Mesendoderm (in vitro differentiated cells): ENCODE data around the gene TFE3.

Source experiments
- DNase-seq: peaks from one replicate; pipeline ENCODE4 v3.0.0; 2013
- H2AK5ac ChIP-seq: 2 replicates; pipeline ENCODE4 v1.6.1; 2013; ENCODE audit warnings: low read length, inconsistent platforms
- H2BK120ac ChIP-seq: 2 replicates; pipeline ENCODE4 v1.6.1; 2013; ENCODE audit warnings: low read depth, mild to moderate bottlenecking, low read length, moderate library complexity, mixed read lengths
- H2BK15ac ChIP-seq: replicated peaks from 2 replicates; pipeline ENCODE4 v1.6.1; 2013; ENCODE audit warnings: low read depth, mild to moderate bottlenecking, moderate library complexity
- H2BK5ac ChIP-seq: 2 replicates; pipeline ENCODE4 v1.6.1; 2013; ENCODE audit warnings: low read length, inconsistent platforms
- H3K18ac ChIP-seq: 2 replicates; pipeline ENCODE4 v1.6.1; 2013; ENCODE audit warnings: mild to moderate bottlenecking, low read length, mixed read lengths
- H3K23ac ChIP-seq: one replicate; pipeline ENCODE4 v1.6.1; 2013; ENCODE audit warnings: low read length
- H3K27ac ChIP-seq: 2 replicates; pipeline ENCODE4 v1.5.1; 2013; ENCODE audit warnings: low read depth, mild to moderate bottlenecking, inconsistent platforms, low read length, moderate library complexity
- H3K27me3 ChIP-seq: 2 replicates; pipeline ENCODE4 v1.6.1; 2013; ENCODE audit warnings: low read length, control low read depth, mild to moderate bottlenecking, inconsistent platforms; ENCODE audit not compliant: insufficient read depth, poor library complexity
- H3K36me3 ChIP-seq: 2 replicates; pipeline ENCODE4 v1.6.1; 2013; ENCODE audit warnings: low read length, inconsistent platforms; ENCODE audit not compliant: control insufficient read depth, insufficient read depth
- H3K4ac ChIP-seq: one replicate; pipeline ENCODE4 v1.6.1; 2013; ENCODE audit warnings: low read depth, mild to moderate bottlenecking, low read length, moderate library complexity
- H3K4me1 ChIP-seq: 2 replicates; pipeline ENCODE4 v1.6.1; 2013; ENCODE audit warnings: low read depth, low read length, inconsistent platforms; ENCODE audit not compliant: control insufficient read depth
- H3K4me2 ChIP-seq: 2 replicates; pipeline ENCODE4 v1.6.1; 2013; ENCODE audit warnings: low read length
- H3K4me3 ChIP-seq: 2 replicates; pipeline ENCODE4 v1.5.1; 2013; ENCODE audit warnings: mild to moderate bottlenecking, low read length
- H3K56ac ChIP-seq: one replicate; pipeline ENCODE4 v1.6.1; 2013; ENCODE audit warnings: low read length
- H3K79me1 ChIP-seq: 2 replicates; pipeline ENCODE4 v1.6.1; 2013; ENCODE audit warnings: low read length, inconsistent platforms
- H3K79me2 ChIP-seq: 2 replicates; pipeline ENCODE4 v1.6.1; 2013; ENCODE audit warnings: mild to moderate bottlenecking, low read length; ENCODE audit not compliant: control insufficient read depth, insufficient read depth
- H3K9ac ChIP-seq: 2 replicates; pipeline ENCODE4 v1.6.1; 2013; ENCODE audit warnings: low read length, inconsistent platforms
- H4K5ac ChIP-seq: one replicate; pipeline ENCODE4 v1.6.1; 2013; ENCODE audit warnings: low read length
- H4K8ac ChIP-seq: one replicate; pipeline ENCODE4 v1.6.1; 2013; ENCODE audit warnings: low read depth, mild to moderate bottlenecking, control low read depth, low read length, moderate library complexity
- WGBS: extraction: QIAGEN DNeasy Blood & Tissue Kit; methylation state at CpG from one replicate; pipeline ENCODE4 v1.1.7; 2013; ENCODE audit warnings: low lambda C conversion rate, missing lambda C conversion rate; ENCODE audit not compliant: insufficient coverage; ENCODE audit errors: extremely low coverage; 5-methylcytosine and 5-hydroxymethylcytosine counted together

TFE3 gene

DNA sequence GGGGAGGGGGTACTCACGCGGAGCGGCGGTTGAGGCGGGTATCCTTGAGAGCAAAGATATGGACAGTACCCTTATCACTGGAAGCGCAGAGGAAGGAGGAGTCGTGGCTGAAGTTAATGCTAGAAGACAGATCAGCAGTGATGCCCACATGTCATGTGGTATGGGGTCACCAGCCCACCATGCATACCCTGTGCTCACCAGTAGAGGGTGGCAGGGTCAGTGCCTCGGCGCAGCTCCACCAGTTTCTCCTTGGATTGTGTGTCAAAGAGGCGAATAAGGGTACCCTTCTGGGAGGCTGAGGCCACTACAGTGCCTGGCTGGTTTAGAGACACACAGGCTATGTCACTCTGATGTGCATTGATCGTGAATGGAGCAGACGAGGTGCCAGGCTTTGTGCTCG lies 32.2 kb upstream of the TFE3 start:
- no peak overlapping the region for H2BK5ac ChIP-seq
- peak; percentile 25 for DNase-seq

DNA sequence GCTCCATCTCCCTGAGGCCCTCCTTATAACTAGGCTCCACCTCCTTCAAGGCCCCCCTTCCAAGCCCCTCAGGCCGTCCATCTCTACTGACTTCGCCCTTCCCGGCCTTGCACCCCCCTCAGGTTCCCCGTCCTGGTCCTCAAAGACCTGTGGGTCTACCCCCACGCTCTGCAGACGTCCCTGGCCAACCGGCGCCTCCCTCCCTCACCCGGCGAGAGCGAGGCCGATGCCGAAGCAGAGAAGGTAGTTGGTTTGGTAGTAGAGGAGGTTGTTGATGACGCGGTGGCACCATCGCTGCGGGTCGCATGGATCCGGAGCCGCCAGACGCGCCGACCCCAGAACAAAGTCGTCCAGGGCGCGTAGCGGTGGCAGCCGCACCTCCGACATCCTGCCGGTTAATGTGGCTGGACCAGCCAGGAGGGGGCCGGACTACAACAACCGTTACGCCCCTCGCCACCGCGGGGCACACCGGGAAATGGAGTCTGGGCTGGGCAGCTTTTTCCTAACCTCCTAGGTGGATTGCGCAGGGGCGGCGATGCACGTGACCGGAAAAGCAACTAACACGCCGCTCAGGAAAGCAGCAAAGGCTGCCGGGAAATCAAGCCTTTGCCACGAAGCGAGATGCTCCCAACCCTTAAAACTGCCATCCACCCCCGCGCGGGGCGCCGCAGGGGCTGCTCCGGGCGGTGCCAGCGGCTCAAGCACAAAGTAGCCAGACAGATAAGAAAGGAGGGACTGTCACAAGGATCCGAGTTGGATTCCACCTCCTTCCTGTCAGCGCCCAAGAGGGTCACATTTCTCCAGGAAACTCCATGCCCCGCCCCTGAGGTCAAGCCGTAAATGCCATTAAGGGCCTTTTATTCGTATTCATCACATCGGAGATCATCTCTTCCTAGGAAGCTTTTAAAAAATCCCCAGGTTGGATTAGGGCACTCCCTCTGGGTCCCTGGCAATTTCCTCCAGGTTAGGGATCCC lies 30.7 kb upstream of the TFE3 start, which contains the start of gene PRAF2:
Gene PRAF2 (minus strand): TSS at position 402 of the 975 bp plus-strand sequence. CDS start 15 bp downstream, at position 387.
- Histone ChIP-seq H3K4me1 (no peaks in the 10 kb centered on the region), H4K8ac (no peak within 1 kb of the TSS), H3K4me2 (peak within 1 kb of the TSS; percentile 35), H3K79me2 (no peaks in the 10 kb centered on the region), H3K9ac (peak within 1 kb of the TSS; percentile 75), H2BK5ac (no peak within 1 kb of the TSS), H2BK120ac (no peak within 1 kb of the TSS), H3K23ac (no peak within 1 kb of the TSS), H4K5ac (no peak within 1 kb of the TSS), H3K27ac (no peak within 1 kb of the TSS), H3K18ac (peak within 1 kb of the TSS; percentile 69), H3K56ac (peak within 1 kb of the TSS; percentile 83), H3K36me3 (no peaks in the 10 kb centered on the region), H3K79me1 (no peaks in the 10 kb centered on the region), H2AK5ac (no peak within 1 kb of the TSS), H3K27me3 (no peaks in the 10 kb centered on the region), H3K4ac (no peak within 1 kb of the TSS), H2BK15ac (no peak within 1 kb of the TSS), H3K4me3 (peak within 1 kb of the TSS; percentile 47)
- DNase-seq: peak; percentile 95
- no CpG with 5 or more reads among the region's 61 CpGs for WGBS

More for the DNA sequence above, 32.2 kb upstream of the TFE3 start:
- Histone ChIP-seq H4K5ac (no peak overlapping the region), H4K8ac (no peak overlapping the region), H3K4ac (no peak overlapping the region), H3K79me1 (no peaks in the 10 kb centered on the region), H3K27me3 (no peaks in the 10 kb centered on the region), H3K23ac (no peak overlapping the region), H3K36me3 (no peaks in the 10 kb centered on the region), H3K27ac (no peak overlapping the region), H3K9ac (no peak overlapping the region), H3K4me1 (no peaks in the 10 kb centered on the region), H2AK5ac (no peak overlapping the region), H3K79me2 (no peaks in the 10 kb centered on the region), H3K4me2 (no peak overlapping the region), H3K18ac (no peak overlapping the region), H3K4me3 (no peak overlapping the region), H3K56ac (no peak overlapping the region), H2BK120ac (no peak overlapping the region), H2BK15ac (no peak overlapping the region)
- no CpG with 5 or more reads among the region's 13 CpGs for WGBS

DNA sequence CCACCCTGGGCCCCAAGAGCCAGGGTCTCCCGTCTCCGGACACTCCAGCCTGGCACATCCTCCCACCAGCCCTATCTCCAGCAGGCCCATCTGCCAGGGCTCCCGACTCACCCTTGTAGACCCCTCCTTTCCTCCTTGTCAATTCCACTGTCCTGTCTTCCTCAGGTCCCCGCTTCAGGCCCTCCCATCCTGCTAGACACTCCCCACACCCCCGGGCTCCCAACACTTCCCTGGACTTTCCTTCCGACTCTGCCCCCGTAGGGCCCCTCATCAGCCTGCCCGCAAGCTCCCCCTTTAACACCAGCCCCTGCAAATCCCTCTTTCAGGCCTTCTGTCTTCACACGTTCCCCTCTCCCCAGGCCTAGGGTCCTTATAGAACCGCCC lies 29.5 kb upstream of the TFE3 start:
- no peak overlapping the region for H2BK15ac ChIP-seq
- no peak overlapping the region for H3K27ac ChIP-seq
- no peaks in the 10 kb centered on the region for H3K79me1 ChIP-seq
- H3K56ac ChIP-seq: peak overlapping the region; percentile 7
- H2BK120ac ChIP-seq: no peak overlapping the region
- no CpG with 5 or more reads among the region's 10 CpGs for WGBS
- H3K4me1 ChIP-seq: no peaks in the 10 kb centered on the region
- H3K23ac ChIP-seq: no peak overlapping the region
- H4K8ac ChIP-seq: no peak overlapping the region
- H3K4ac ChIP-seq: no peak overlapping the region
- no peaks in the 10 kb centered on the region for H3K36me3 ChIP-seq
- no peak overlapping the region for H3K18ac ChIP-seq
- H3K4me3 ChIP-seq: no peak overlapping the region
- H4K5ac ChIP-seq: no peak overlapping the region
- no peaks in the 10 kb centered on the region for H3K79me2 ChIP-seq
- no peaks in the 10 kb centered on the region for H3K27me3 ChIP-seq
- DNase-seq: no peak
- H3K9ac ChIP-seq: no peak overlapping the region
- no peak overlapping the region for H2AK5ac ChIP-seq
- H2BK5ac ChIP-seq: no peak overlapping the region
- peak overlapping the region; percentile 18 for H3K4me2 ChIP-seq

DNA sequence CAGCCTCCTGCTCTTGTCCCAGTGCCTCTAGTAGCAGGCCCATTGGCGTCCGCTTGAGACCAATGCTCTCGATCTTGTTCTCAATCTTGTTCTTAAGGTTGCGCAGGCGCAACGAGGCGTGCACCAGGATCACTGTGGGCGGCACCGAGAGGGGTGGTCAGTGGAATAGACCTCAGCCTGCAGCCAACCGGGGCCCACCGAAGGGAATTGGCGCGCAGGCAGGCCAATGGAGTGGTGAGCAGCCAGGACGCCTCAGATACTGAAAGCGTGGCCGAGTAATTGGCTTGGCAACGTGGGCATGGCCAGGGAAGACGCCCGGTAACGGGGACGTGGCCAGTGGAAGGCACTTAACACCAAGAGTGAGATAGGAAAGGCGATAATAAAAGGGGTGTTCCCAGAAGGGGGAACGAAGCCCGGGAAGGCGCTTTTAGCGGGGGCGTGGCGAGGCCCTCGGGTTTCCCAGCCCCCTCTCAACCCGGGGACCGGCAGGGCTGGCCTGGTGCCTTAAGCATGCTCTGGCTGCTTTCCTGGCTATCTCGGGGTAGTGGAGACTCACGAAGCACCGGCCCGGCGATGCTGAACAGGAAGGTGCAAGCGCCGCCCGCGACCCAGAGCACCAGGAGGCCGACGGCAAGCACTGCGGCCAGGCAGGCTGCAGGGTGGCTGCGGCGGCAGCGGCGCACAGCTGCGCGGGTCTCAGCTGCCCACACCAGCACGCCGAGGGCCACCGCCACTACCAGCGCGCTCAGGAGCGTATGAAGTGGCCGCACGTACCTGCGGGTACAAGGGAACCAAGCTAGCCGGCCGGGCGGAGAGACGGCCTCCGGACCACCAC lies 28.9 kb upstream of the TFE3 start:
- no peak overlapping the region for H4K5ac ChIP-seq
- peak; percentile 48 for DNase-seq
- H2BK5ac ChIP-seq: no peak overlapping the region
- H3K9ac ChIP-seq: no peak overlapping the region
- peak overlapping the region; percentile 25 for H3K56ac ChIP-seq
- H3K79me1 ChIP-seq: no peaks in the 10 kb centered on the region
- H2BK15ac ChIP-seq: no peak overlapping the region
- no peaks in the 10 kb centered on the region for H3K36me3 ChIP-seq
- no peak overlapping the region for H4K8ac ChIP-seq
- H3K4me2 ChIP-seq: no peak overlapping the region
- H3K4me3 ChIP-seq: no peak overlapping the region
- no peaks in the 10 kb centered on the region for H3K79me2 ChIP-seq
- no peak overlapping the region for H2AK5ac ChIP-seq
- no peak overlapping the region for H3K23ac ChIP-seq
- no peaks in the 10 kb centered on the region for H3K4me1 ChIP-seq
- H3K27me3 ChIP-seq: no peaks in the 10 kb centered on the region
- H3K18ac ChIP-seq: no peak overlapping the region
- no peak overlapping the region for H3K27ac ChIP-seq
- no CpG with 5 or more reads among the region's 63 CpGs for WGBS
- no peak overlapping the region for H3K4ac ChIP-seq
- H2BK120ac ChIP-seq: no peak overlapping the region

DNA sequence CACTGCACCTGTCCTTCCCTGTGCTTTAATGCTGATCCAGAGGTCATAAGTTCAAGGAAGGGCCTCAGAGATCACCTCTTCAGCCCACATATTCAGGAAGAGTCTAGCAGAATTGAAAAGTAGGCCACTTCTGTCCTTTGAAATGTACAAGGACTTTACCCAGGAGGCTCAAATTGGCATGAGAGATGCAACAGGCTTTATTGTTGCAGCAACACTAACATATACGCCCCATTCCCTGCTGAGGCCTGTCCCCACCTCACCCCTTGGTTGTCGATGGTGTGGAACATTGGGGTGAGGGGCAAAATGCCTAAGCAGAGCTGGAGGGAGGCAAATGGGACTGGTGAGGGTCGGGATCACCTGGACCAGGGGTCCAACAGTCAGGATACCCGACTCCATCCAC lies 27.8 kb upstream of the TFE3 start:
- Histone ChIP-seq H3K18ac (no peak overlapping the region), H2BK120ac (no peak overlapping the region), H3K4ac (no peak overlapping the region)

More for the DNA sequence above, 27.8 kb upstream of the TFE3 start:
- Histone ChIP-seq H3K27ac (no peak overlapping the region), H3K4me2 (no peak overlapping the region), H3K56ac (no peak overlapping the region), H3K23ac (no peak overlapping the region), H2AK5ac (no peak overlapping the region), H3K9ac (no peak overlapping the region), H2BK15ac (no peak overlapping the region), H3K4me1 (no peaks in the 10 kb centered on the region), H2BK5ac (no peak overlapping the region), H3K79me1 (no peaks in the 10 kb centered on the region), H3K36me3 (no peaks in the 10 kb centered on the region), H3K27me3 (no peaks in the 10 kb centered on the region), H4K8ac (no peak overlapping the region), H3K79me2 (no peaks in the 10 kb centered on the region), H3K4me3 (no peak overlapping the region), H4K5ac (no peak overlapping the region)
- no CpG with 5 or more reads among the region's 4 CpGs for WGBS
- no peak for DNase-seq
